ENCODE measurements around the gene PANK3.
"Not testable (repeated sequence)": the region's sequence is repeated elsewhere in the genome, so short reads cannot be mapped to it uniquely, and the experiment has no call there.

PANK3 gene

DNA sequence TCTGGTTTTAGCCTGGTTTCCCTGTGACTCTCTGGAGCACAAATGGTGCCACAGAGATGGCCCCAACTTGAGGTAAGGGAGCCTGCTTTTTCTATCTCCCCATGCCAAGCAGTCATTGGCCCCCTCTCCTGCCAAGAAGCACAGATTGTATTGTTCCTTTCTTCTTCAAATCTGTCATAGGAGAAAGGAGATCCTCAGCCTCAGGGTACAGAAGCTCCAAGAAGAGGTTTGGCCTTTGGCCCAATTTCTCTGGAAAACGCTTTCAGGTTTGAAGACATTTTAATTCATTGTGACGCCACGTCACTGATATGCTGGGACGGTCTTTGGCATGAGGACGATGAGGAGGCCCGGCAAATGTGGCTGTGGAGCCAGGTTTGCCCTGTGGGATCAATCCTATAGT lies 29.2 kb upstream of the PANK3 start:
- Histone ChIP-seq H3K9me3 (ENCODE audit: control insufficient read depth, low read depth, low read length) (no peaks in the 10 kb centered on the region), H3K4me3 (ENCODE audit: low read length) (no peak overlapping the region), H3K36me3 (ENCODE audit: control insufficient read depth, low read depth, low read length) (no peaks in the 10 kb centered on the region), H3K9ac (ENCODE audit: low read length) (no peak overlapping the region), H3K27me3 (ENCODE audit: control insufficient read depth, insufficient read depth, low read length) (no peaks in the 10 kb centered on the region), H3K4me1 (ENCODE audit: control insufficient read depth, low read depth, low read length) (no peaks in the 10 kb centered on the region), H3K27ac (ENCODE audit: low read length) (no peak overlapping the region)

DNA sequence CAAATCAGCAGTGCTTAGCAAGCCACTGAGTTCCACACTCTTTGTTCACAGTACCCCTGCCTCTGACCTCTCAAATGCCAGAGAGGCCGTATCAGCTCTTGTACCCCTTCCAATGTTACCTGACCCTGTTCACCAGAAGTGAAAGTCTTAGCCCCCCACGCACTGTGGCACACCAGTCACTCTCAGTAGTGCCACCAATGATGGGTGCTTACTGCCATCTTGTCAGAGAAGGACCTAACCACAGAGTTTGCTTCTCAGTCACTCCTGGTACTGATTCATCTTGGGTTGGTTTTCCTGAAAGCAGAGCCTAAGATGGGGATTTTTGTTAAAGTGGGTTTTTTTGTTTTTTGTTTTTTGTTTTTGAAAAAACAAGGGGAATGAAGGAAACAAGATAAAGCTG lies 28.8 kb upstream of the PANK3 start:
- Histone ChIP-seq H3K27ac (ENCODE audit: low read length) (no peak overlapping the region), H3K36me3 (ENCODE audit: control insufficient read depth, low read depth, low read length) (no peaks in the 10 kb centered on the region), H3K4me1 (ENCODE audit: control insufficient read depth, low read depth, low read length) (no peaks in the 10 kb centered on the region), H3K9me3 (ENCODE audit: control insufficient read depth, low read depth, low read length) (no peaks in the 10 kb centered on the region), H3K9ac (ENCODE audit: low read length) (no peak overlapping the region), H3K4me3 (ENCODE audit: low read length) (no peak overlapping the region), H3K27me3 (ENCODE audit: control insufficient read depth, insufficient read depth, low read length) (no peaks in the 10 kb centered on the region)

DNA sequence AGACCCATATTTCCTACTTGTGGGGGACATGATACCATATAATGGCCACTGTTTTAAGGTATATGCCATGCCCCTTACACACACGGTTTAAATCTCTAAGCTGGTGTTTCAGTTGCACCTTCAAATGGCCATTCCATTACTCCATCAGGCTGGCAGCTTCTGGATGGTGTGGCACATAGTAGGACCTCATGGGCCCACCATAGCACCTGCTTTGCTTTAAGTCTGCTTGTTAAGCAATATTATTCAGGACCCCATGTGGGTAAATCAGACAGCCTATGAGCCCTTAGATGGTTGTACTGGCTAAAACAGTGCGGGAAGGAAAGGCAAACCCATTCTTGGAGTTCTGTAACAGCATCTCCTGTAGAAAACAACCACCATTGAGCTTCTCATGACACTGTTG lies 27.4 kb upstream of the PANK3 start:
- no peak overlapping the region for H3K9ac ChIP-seq (ENCODE audit: low read length)
- H3K4me1 ChIP-seq (ENCODE audit: control insufficient read depth, low read depth, low read length) = no peaks in the 10 kb centered on the region
- H3K27me3 ChIP-seq (ENCODE audit: control insufficient read depth, insufficient read depth, low read length) = no peaks in the 10 kb centered on the region

DNA sequence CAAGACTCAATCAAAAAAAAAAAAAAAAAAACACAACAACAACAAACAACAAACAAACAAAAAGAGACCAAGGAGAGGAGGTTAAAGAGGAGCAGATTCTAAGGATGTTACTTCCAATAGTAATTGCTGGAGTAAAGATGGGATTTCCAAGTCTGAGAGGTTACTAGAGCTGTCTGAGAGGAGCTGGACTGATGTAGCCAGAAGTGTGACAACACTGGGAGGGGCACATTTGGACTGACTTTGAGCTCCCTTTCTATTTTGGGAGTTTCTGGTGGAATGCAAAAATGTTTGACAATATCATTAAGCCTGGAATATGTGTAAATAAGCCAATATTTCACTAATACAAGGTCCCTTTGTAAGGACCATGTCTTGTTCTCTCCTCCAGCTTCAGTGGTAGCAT lies 25.3 kb upstream of the PANK3 start:
- no peaks in the 10 kb centered on the region for H3K9me3 ChIP-seq (ENCODE audit: control insufficient read depth, low read depth, low read length)
- H3K27ac ChIP-seq (ENCODE audit: low read length) = no peak overlapping the region
- H3K27me3 ChIP-seq (ENCODE audit: control insufficient read depth, insufficient read depth, low read length) = no peaks in the 10 kb centered on the region
- no peak overlapping the region for H3K4me3 ChIP-seq (ENCODE audit: low read length)
- peaks cover 9% of the 10 kb centered on the region for H3K4me1 ChIP-seq (ENCODE audit: control insufficient read depth, low read depth, low read length)
- H3K36me3 ChIP-seq (ENCODE audit: control insufficient read depth, low read depth, low read length) = no peaks in the 10 kb centered on the region
- H3K9ac ChIP-seq (ENCODE audit: low read length) = no peak overlapping the region

More for the DNA sequence above, 27.4 kb upstream of the PANK3 start:
- Histone ChIP-seq H3K27ac (ENCODE audit: low read length) (no peak overlapping the region), H3K9me3 (ENCODE audit: control insufficient read depth, low read depth, low read length) (no peaks in the 10 kb centered on the region), H3K4me3 (ENCODE audit: low read length) (no peak overlapping the region), H3K36me3 (ENCODE audit: control insufficient read depth, low read depth, low read length) (no peaks in the 10 kb centered on the region)

DNA sequence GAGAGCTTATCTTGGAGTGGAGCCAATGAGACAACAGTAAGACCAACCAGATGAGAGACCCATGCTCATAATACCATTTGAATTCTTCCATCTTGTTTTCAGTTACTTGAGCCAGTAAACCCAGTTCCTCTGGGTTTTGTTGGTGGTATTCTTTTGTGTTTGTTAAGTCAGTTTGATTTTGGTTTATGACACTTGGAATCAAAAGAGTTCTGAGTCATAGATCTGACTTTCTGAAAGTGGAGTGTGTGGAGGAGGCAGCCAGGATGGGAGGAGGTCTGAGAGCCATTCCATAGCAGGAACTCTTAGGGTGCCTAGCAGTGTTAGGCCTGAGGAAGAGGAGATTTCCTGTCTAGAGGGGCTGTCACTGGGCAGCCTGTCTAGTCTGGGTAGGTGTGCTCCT lies 24.6 kb upstream of the PANK3 start:
- Histone ChIP-seq H3K27ac (ENCODE audit: low read length) (no peak overlapping the region), H3K4me1 (ENCODE audit: control insufficient read depth, low read depth, low read length) (peaks cover 9% of the 10 kb centered on the region), H3K36me3 (ENCODE audit: control insufficient read depth, low read depth, low read length) (no peaks in the 10 kb centered on the region), H3K4me3 (ENCODE audit: low read length) (no peak overlapping the region), H3K9ac (ENCODE audit: low read length) (no peak overlapping the region), H3K9me3 (ENCODE audit: control insufficient read depth, low read depth, low read length) (no peaks in the 10 kb centered on the region), H3K27me3 (ENCODE audit: control insufficient read depth, insufficient read depth, low read length) (no peaks in the 10 kb centered on the region)

DNA sequence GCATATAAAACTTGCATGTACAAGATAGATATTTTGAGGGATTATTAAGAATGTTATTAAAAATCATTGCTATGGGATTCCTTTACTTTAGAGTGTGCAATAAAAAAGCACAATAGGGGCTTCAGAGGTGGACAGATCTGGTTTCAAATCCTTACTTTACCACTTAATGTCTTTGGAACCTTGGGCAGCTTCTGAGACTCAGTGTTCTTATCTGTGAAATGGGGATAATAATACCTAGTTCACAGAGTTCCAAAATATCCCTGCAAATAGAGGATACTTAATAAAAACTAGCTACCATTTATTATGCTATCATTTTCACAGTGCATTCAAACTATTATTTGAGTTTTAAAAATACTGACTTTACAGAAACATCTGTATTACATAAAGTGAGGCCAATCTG lies 23.3 kb upstream of the PANK3 start:
- Histone ChIP-seq H3K9me3 (ENCODE audit: control insufficient read depth, low read depth, low read length) (no peaks in the 10 kb centered on the region), H3K4me1 (ENCODE audit: control insufficient read depth, low read depth, low read length) (peaks cover 9% of the 10 kb centered on the region), H3K9ac (ENCODE audit: low read length) (no peak overlapping the region), H3K36me3 (ENCODE audit: control insufficient read depth, low read depth, low read length) (no peaks in the 10 kb centered on the region), H3K4me3 (ENCODE audit: low read length) (no peak overlapping the region), H3K27ac (ENCODE audit: low read length) (no peak overlapping the region), H3K27me3 (ENCODE audit: control insufficient read depth, insufficient read depth, low read length) (no peaks in the 10 kb centered on the region)

DNA sequence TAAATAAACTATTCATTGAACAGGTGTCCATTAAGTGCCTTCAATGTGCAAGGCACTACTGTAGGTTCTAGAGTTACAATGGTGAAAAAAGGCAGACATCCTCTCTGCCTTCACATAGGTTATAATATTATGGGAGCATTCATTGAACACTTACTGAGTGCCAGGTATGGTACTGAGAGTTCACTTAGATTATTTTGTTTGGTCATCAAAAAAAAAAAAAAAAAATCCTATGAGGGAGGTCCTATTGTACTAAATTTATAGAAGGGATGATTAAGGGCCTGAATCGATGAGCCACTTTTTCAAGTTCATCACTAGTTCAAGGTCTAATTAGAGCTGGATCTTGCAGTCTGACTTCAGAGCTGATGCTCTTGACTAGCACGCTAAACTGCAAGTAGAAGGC lies 22.8 kb upstream of the PANK3 start:
- Histone ChIP-seq H3K4me1 (ENCODE audit: control insufficient read depth, low read depth, low read length) (peaks cover 9% of the 10 kb centered on the region), H3K27me3 (ENCODE audit: control insufficient read depth, insufficient read depth, low read length) (peaks cover 5% of the 10 kb centered on the region), H3K27ac (ENCODE audit: low read length) (no peak overlapping the region), H3K36me3 (ENCODE audit: control insufficient read depth, low read depth, low read length) (no peaks in the 10 kb centered on the region), H3K9me3 (ENCODE audit: control insufficient read depth, low read depth, low read length) (no peaks in the 10 kb centered on the region), H3K9ac (ENCODE audit: low read length) (no peak overlapping the region), H3K4me3 (ENCODE audit: low read length) (no peak overlapping the region)

DNA sequence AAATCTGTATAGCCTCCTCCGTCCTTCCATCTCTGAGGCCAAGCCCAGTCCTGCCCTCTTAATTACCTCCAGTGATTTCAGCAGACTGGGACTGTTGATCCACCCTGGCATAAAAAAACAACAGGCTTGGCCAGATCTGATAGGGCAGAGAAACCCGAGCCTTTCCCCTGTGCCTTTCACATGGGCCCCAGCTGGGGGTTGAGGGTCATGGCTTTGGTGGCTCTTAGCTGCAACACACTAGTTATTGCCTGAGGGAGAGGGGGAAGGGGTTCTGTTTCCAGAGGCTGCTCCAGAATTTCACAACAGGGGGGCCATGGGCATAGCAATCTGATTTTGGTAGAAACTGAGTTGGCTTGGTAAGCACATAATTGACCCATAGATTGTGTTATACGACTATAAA lies 21.2 kb upstream of the PANK3 start:
- no peak overlapping the region for H3K4me3 ChIP-seq (ENCODE audit: low read length)
- H3K27ac ChIP-seq (ENCODE audit: low read length) = no peak overlapping the region
- H3K36me3 ChIP-seq (ENCODE audit: control insufficient read depth, low read depth, low read length) = no peaks in the 10 kb centered on the region
- no peaks in the 10 kb centered on the region for H3K9me3 ChIP-seq (ENCODE audit: control insufficient read depth, low read depth, low read length)
- peaks cover 8% of the 10 kb centered on the region for H3K27me3 ChIP-seq (ENCODE audit: control insufficient read depth, insufficient read depth, low read length)
- no peak overlapping the region for H3K9ac ChIP-seq (ENCODE audit: low read length)
- H3K4me1 ChIP-seq (ENCODE audit: control insufficient read depth, low read depth, low read length) = peaks cover 9% of the 10 kb centered on the region

DNA sequence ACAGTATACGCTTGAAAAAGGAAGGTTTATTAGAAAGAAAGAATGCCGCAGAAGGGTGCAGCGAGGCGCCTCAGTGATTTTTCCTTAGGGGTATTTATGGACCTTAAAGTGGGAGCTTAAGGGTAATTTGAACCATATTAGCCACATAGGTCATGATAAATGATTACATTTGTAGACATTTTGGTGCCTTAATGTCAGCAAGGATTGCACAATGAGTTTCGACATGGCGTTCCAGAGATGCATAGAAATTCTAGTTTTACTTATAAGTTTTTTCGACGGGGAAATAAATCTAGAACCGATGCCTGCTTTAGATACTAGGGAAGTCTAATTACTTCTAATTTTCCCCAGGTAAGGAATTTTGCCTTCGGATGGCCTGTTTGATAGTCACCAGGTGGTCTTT lies 20.7 kb upstream of the PANK3 start:
- Histone ChIP-seq H3K36me3 (ENCODE audit: control insufficient read depth, low read depth, low read length) (no peaks in the 10 kb centered on the region), H3K27me3 (ENCODE audit: control insufficient read depth, insufficient read depth, low read length) (peaks cover 8% of the 10 kb centered on the region), H3K4me1 (ENCODE audit: control insufficient read depth, low read depth, low read length) (peaks cover 9% of the 10 kb centered on the region), H3K9ac (ENCODE audit: low read length) (no peak overlapping the region), H3K27ac (ENCODE audit: low read length) (no peak overlapping the region), H3K4me3 (ENCODE audit: low read length) (no peak overlapping the region), H3K9me3 (ENCODE audit: control insufficient read depth, low read depth, low read length) (no peaks in the 10 kb centered on the region)

DNA sequence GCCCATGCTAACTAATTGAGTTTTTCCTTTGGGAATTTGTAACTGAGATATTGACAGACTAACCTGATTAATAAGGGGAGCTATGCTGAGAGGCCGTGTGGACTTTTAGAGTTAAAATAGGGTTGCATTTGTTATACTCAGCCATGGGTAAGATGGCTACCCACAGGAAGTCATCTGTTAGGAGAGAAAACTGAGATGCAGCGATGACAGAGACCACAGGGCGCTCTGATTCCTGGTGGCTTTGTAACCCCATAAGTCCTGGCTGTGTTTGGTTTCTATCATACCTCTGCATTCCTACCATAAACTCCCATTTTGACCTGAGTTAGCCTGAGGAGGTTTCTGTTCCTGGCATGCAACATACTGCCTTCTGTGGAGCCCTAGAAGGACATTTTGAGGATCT lies 19.5 kb upstream of the PANK3 start:
- no peak overlapping the region for H3K4me3 ChIP-seq (ENCODE audit: low read length)
- H3K4me1 ChIP-seq (ENCODE audit: control insufficient read depth, low read depth, low read length) = peaks cover 9% of the 10 kb centered on the region
- no peaks in the 10 kb centered on the region for H3K9me3 ChIP-seq (ENCODE audit: control insufficient read depth, low read depth, low read length)
- H3K36me3 ChIP-seq (ENCODE audit: control insufficient read depth, low read depth, low read length) = no peaks in the 10 kb centered on the region
- H3K27ac ChIP-seq (ENCODE audit: low read length) = no peak overlapping the region
- peaks cover 8% of the 10 kb centered on the region for H3K27me3 ChIP-seq (ENCODE audit: control insufficient read depth, insufficient read depth, low read length)
- no peak overlapping the region for H3K9ac ChIP-seq (ENCODE audit: low read length)

DNA sequence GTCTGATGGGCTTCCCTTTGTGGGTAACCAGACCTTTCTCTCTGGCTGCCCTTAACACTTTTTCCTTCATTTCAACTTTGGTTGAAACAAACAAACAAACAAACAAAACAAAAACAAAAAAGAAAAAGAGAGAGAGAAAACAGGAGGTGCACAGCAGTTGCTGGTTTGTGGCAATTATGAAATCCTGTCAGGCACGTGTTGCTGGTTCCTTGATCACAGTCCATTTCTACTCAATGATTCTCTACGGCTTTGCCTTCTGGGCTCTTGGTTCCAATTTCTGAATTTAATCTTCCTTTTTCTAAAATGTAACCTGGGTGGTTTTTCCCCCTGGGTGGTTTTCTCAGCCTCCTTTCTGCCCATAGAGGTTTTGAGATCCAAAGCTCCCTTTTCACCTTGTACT lies 17.8 kb upstream of the PANK3 start:
- Histone ChIP-seq H3K9ac (ENCODE audit: low read length) (no peak overlapping the region), H3K4me1 (ENCODE audit: control insufficient read depth, low read depth, low read length) (peaks cover 9% of the 10 kb centered on the region)

DNA sequence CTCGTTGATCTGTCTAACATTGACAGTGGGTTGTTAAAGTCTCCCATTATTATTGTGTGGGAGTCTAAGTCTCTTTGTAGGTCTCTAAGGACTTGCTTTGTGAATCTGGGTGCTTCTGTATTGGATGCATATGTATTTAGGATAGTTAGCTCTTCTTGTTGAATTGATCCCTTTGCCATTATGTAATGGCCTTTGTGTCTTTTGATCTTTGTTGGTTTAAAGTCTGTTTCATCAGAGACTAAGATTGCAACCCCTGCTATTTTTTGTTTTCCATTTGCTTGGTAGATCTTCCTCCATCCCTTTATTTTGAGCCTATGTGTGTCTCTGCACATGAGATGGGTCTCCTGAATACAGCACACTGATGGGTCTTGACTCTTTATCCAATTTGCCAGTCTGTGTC lies 17.0 kb upstream of the PANK3 start:
- not testable (repeated sequence) for H3K27me3 ChIP-seq (ENCODE audit: control insufficient read depth, insufficient read depth, low read length); H3K27ac ChIP-seq (ENCODE audit: low read length); H3K9ac ChIP-seq (ENCODE audit: low read length); H3K4me3 ChIP-seq (ENCODE audit: low read length); H3K36me3 ChIP-seq (ENCODE audit: control insufficient read depth, low read depth, low read length); H3K4me1 ChIP-seq (ENCODE audit: control insufficient read depth, low read depth, low read length); H3K9me3 ChIP-seq (ENCODE audit: control insufficient read depth, low read depth, low read length)

More for the DNA sequence above, 17.8 kb upstream of the PANK3 start:
- Histone ChIP-seq H3K9me3 (ENCODE audit: control insufficient read depth, low read depth, low read length) (no peaks in the 10 kb centered on the region), H3K27ac (ENCODE audit: low read length) (no peak overlapping the region), H3K27me3 (ENCODE audit: control insufficient read depth, insufficient read depth, low read length) (peaks cover 8% of the 10 kb centered on the region), H3K36me3 (ENCODE audit: control insufficient read depth, low read depth, low read length) (no peaks in the 10 kb centered on the region), H3K4me3 (ENCODE audit: low read length) (no peak overlapping the region)

DNA sequence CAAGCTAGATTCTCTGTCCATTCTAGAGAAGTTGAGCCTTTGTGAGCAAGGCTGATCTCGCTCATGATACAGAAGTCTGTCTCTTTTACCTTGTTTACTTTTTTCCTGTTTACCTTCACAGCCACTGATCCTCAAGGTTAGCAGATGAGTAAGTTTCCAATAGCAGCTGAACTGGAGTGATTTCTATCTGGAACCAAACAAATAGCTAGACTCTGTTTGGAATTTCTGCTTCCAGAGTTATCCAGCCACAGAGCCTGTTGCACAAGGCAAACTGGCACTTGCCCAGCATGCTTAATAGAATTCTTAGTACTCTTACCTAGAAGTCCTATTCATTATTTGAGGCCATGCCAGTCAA lies 12.8 kb upstream of the PANK3 start:
- Histone ChIP-seq H3K36me3 (ENCODE audit: control insufficient read depth, low read depth, low read length) (no peaks in the 10 kb centered on the region), H3K27ac (ENCODE audit: low read length) (no peak overlapping the region), H3K9ac (ENCODE audit: low read length) (no peak overlapping the region), H3K9me3 (ENCODE audit: control insufficient read depth, low read depth, low read length) (no peaks in the 10 kb centered on the region), H3K4me1 (ENCODE audit: control insufficient read depth, low read depth, low read length) (no peaks in the 10 kb centered on the region), H3K4me3 (ENCODE audit: low read length) (no peak overlapping the region), H3K27me3 (ENCODE audit: control insufficient read depth, insufficient read depth, low read length) (peaks cover 3% of the 10 kb centered on the region)

Measured in iPS-18a (cell line).